GM19238 (cell line): ENCODE measurements around the gene TRIM34.
"Not testable (repeated sequence)": the region's sequence is repeated elsewhere in the genome, so short reads cannot be mapped to it uniquely, and the experiment has no call there.

Experiments
- DNase-seq: peaks from one replicate; pipeline ENCODE4 v3.0.0; 2011; ENCODE audit warnings: low spot score; ENCODE audit not compliant: insufficient read length

Gene TRIM34

GRCh38 chr11:5620651-5621521 lies 3.9 kb upstream of the TRIM34 start:
- no peak for DNase-seq

- no peak for DNase-seq
Observed at GRCh38 chr11:5621580-5621979, 3.2 kb upstream of the TRIM34 start.

- DNase-seq = no peak
Observed at GRCh38 chr11:5622802-5623201, 2.0 kb upstream of the TRIM34 start.

- DNase-seq = no peak
Observed at GRCh38 chr11:5625281-5625680, 480 bp downstream of the TRIM34 start.

- DNase-seq = no peak
Observed at GRCh38 chr11:5626196-5626595, 1.4 kb downstream of the TRIM34 start.

GRCh38 chr11:5631417-5631816 lies 6.6 kb downstream of the TRIM34 start:
- no peak for DNase-seq

- peak; percentile 40 for DNase-seq
Observed at GRCh38 chr11:5631969-5632635, 7.3 kb downstream of the TRIM34 start.

- DNase-seq = no peak
Observed at GRCh38 chr11:5639953-5640352, 15.2 kb downstream of the TRIM34 start.

- DNase-seq = no peak
Observed at GRCh38 chr11:5643585-5643984, 18.8 kb downstream of the TRIM34 start.

GRCh38 chr11:5646139-5646538 lies 21.3 kb downstream of the TRIM34 start:
- DNase-seq = no peak

GRCh38 chr11:5655474-5655873 lies 30.7 kb downstream of the TRIM34 start:
- DNase-seq = no peak

- not testable (repeated sequence) for DNase-seq
Observed at GRCh38 chr11:5656956-5657355, 32.2 kb downstream of the TRIM34 start.

- DNase-seq = no peak
Observed at GRCh38 chr11:5658318-5658717, 33.5 kb downstream of the TRIM34 start.

GRCh38 chr11:5663511-5663910 lies 38.7 kb downstream of the TRIM34 start:
- no peak for DNase-seq

GRCh38 chr11:5665051-5665570 lies 40.3 kb downstream of the TRIM34 start:
- no peak for DNase-seq

GRCh38 chr11:5665746-5666401 lies 41.1 kb downstream of the TRIM34 start:
- DNase-seq = no peak

- no peak for DNase-seq
Observed at GRCh38 chr11:5666402-5666793, 41.6 kb downstream of the TRIM34 start.

GRCh38 chr11:5671831-5672230 lies 47.0 kb downstream of the TRIM34 start:
- no peak for DNase-seq

GRCh38 chr11:5674391-5674790 lies 49.6 kb downstream of the TRIM34 start:
- DNase-seq = no peak

- DNase-seq = no peak
Observed at GRCh38 chr11:5679811-5680210, 55.0 kb downstream of the TRIM34 start.

- DNase-seq = not testable (repeated sequence)
Observed at GRCh38 chr11:5682890-5683441, 58.2 kb downstream of the TRIM34 start.

- not testable (repeated sequence) for DNase-seq
Observed at GRCh38 chr11:5683620-5684019, 58.8 kb downstream of the TRIM34 start.
